Peyer's patch (tissue), 4 donors: Measurements from ENCODE around the gene DLK1.

ENCODE experiments used
- POLR2A ChIP-seq, 2 donors: fragments of 450-650 bp; IDR thresholded peaks; one replicate each; pipeline ENCODE4 v1.5.1; 2017; ENCODE audit warnings: antibody characterized with exemption in 2 of 2, mild to moderate bottlenecking in 2 of 2, moderate library complexity in 2 of 2
- TF ChIP-seq, protein P1 (sequence below), 6 experiments: fragments of 450-650 bp in 4 of 6; fragments of 200-600 bp in 2 of 6; sonication (generic) in 1 of 6; IDR thresholded peaks; one replicate each; pipeline ENCODE4 v1.5.1; 2017 to 2019; ENCODE audit warnings: antibody characterized with exemption in 6 of 6, mild to moderate bottlenecking in 3 of 6, moderate library complexity in 1 of 6

DNA sequence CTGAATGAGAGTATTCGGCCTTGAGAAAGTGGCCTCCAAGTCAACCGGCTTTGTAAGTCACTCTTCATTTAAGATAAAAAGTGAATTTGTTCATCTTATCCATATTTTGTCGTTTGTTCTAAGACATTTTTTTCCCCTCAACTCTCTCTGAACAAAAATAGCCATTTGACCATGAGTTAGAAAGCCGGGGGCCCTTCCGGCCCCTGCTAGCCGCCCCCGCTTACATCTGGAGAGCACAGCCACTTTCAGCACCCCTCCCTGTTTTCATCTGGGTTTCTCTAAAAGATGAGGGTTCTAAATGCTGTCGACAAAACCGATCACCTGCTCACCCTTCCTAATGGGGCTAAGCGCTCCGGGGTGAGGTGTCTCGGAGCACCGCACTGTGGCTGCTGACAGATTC, 30.7 kb upstream of the DLK1 start:
- TF ChIP-seq, protein P1, sequence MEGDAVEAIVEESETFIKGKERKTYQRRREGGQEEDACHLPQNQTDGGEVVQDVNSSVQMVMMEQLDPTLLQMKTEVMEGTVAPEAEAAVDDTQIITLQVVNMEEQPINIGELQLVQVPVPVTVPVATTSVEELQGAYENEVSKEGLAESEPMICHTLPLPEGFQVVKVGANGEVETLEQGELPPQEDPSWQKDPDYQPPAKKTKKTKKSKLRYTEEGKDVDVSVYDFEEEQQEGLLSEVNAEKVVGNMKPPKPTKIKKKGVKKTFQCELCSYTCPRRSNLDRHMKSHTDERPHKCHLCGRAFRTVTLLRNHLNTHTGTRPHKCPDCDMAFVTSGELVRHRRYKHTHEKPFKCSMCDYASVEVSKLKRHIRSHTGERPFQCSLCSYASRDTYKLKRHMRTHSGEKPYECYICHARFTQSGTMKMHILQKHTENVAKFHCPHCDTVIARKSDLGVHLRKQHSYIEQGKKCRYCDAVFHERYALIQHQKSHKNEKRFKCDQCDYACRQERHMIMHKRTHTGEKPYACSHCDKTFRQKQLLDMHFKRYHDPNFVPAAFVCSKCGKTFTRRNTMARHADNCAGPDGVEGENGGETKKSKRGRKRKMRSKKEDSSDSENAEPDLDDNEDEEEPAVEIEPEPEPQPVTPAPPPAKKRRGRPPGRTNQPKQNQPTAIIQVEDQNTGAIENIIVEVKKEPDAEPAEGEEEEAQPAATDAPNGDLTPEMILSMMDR (IDR thresholded peaks at IDR 0.05), result no peak
- TF ChIP-seq POLR2A (IDR thresholded peaks at IDR 0.05), result no peak
